Smooth muscle cell (in vitro differentiated cells): ENCODE data around the gene CHST5. TPM values are rescaled to one million over a fixed set of nuclear protein-coding genes. Genes with fewer than 3 reads are reported as not detected.

Source experiments
- DNase-seq: peaks from one replicate; lab custom pipeline; 2025; ENCODE audit not compliant: unreplicated experiment; lab: John Stamatoyannopoulos, UW
- H2AFZ ChIP-seq: fragments of 200-600 bp; sonication (generic); 2 replicates; pipeline ENCODE4 v1.6.0; 2016; ENCODE audit warnings: antibody characterized with exemption, low read depth, mild to moderate bottlenecking
- H3F3A ChIP-seq: fragments of 200-600 bp; sonication (generic); 2 replicates; pipeline ENCODE4 v1.6.0; 2017; ENCODE audit warnings: antibody characterized with exemption, low read depth
- H3K27ac ChIP-seq: fragments of 200-600 bp; sonication (generic); 2 replicates; pipeline ENCODE4 v1.5.1; 2016; ENCODE audit warnings: low read depth, mild to moderate bottlenecking
- H3K27me3 ChIP-seq: fragments of 200-600 bp; sonication (generic); 2 replicates; pipeline ENCODE4 v1.6.1; 2016; ENCODE audit warnings: low read depth, mild to moderate bottlenecking
- H3K36me3 ChIP-seq: fragments of 200-600 bp; sonication (generic); 2 replicates; pipeline ENCODE4 v1.5.1; 2016; ENCODE audit warnings: low read depth
- H3K4me1 ChIP-seq: fragments of 200-600 bp; sonication (generic); 2 replicates; pipeline ENCODE4 v1.5.1; 2016; ENCODE audit warnings: low read depth
- H3K4me2 ChIP-seq: fragments of 200-600 bp; sonication (generic); 2 replicates; pipeline ENCODE4 v1.6.0; 2016; ENCODE audit warnings: mild to moderate bottlenecking
- H3K4me3 ChIP-seq: fragments of 200-600 bp; sonication (generic); 2 replicates; pipeline ENCODE4 v1.5.1; 2016; ENCODE audit warnings: mild to moderate bottlenecking
- H3K79me2 ChIP-seq: fragments of 200-600 bp; sonication (generic); 2 replicates; pipeline ENCODE4 v1.6.0; 2016; ENCODE audit warnings: low read depth, mild to moderate bottlenecking
- H3K9ac ChIP-seq: fragments of 200-600 bp; sonication (generic); 2 replicates; pipeline ENCODE4 v1.6.0; 2016; ENCODE audit warnings: low read depth
- H3K9me3 ChIP-seq: fragments of 200-600 bp; sonication (generic); replicated peaks from 2 replicates; pipeline ENCODE4 v1.5.1; 2016; ENCODE audit warnings: low read depth
- H4K20me1 ChIP-seq: fragments of 200-600 bp; sonication (generic); 2 replicates; pipeline ENCODE4 v1.6.0; 2016; ENCODE audit warnings: low read depth
- CTCF ChIP-seq: fragments of 200-600 bp; sonication (generic); IDR thresholded peaks from 2 replicates; pipeline ENCODE4 v1.5.1; 2017; ENCODE audit warnings: borderline replicate concordance, mild to moderate bottlenecking, antibody characterized with exemption; ENCODE audit not compliant: insufficient read depth, poor library complexity, severe bottlenecking
- WGBS: methylation state at CpG from one replicate; pipeline ENCODE4 v1.1.7; 2016; ENCODE audit warnings: low lambda C conversion rate; 5-methylcytosine and 5-hydroxymethylcytosine counted together
- polyA plus RNA-seq: library from polyadenylated mRNA; unstranded; fragments of >200 nt; fragmentation: Nextera tagmentation; extraction: Ambion mirVana; gene quantifications from 2 replicates; pipeline ENCODE4 v1.2.1, GENCODE V29; 2016
- total RNA-seq: library from RNA; depleted of rRNA; stranded (reverse); fragments of >200 nt; gene quantifications from 2 replicates; pipeline ENCODE4 v1.2.3, GENCODE V29; 2014

Gene CHST5
- total and polyA plus RNA-seq, 2 experiments from 2014 or later: not detected

- Histone ChIP-seq H2AFZ (no peak overlapping the region), H3K27ac (no peak overlapping the region), H3K79me2 (no peaks in the 10 kb centered on the region), H3K4me2 (no peak overlapping the region), H3K4me3 (no peak overlapping the region), H3F3A (no peaks in the 10 kb centered on the region), H3K9ac (no peak overlapping the region), H3K9me3 (no peaks in the 10 kb centered on the region), H3K27me3 (no peaks in the 10 kb centered on the region), H4K20me1 (no peaks in the 10 kb centered on the region), H3K36me3 (no peaks in the 10 kb centered on the region), H3K4me1 (no peaks in the 10 kb centered on the region)
- no peak for DNase-seq
- WGBS: 76% methylated on average over 2 of the region's 2 CpGs
- TF ChIP-seq CTCF: no peak
Observed at GRCh38 chr16:75486676-75487313, 49.1 kb downstream of the CHST5 start.

- Histone ChIP-seq H3K4me3 (no peak overlapping the region), H3K4me2 (no peak overlapping the region), H3F3A (no peaks in the 10 kb centered on the region), H3K79me2 (no peaks in the 10 kb centered on the region), H3K9ac (no peak overlapping the region), H2AFZ (no peak overlapping the region), H4K20me1 (no peaks in the 10 kb centered on the region), H3K27ac (no peak overlapping the region), H3K9me3 (no peaks in the 10 kb centered on the region), H3K4me1 (no peaks in the 10 kb centered on the region), H3K36me3 (no peaks in the 10 kb centered on the region), H3K27me3 (no peaks in the 10 kb centered on the region)
- WGBS: 77% methylated on average over 9 of the region's 9 CpGs
- TF ChIP-seq CTCF: no peak
- DNase-seq: no peak
Observed at GRCh38 chr16:75486014-75486675, 49.8 kb downstream of the CHST5 start.

- no peak overlapping the region for H2AFZ ChIP-seq
- no peak overlapping the region for H3K4me3 ChIP-seq
- no peaks in the 10 kb centered on the region for H3K79me2 ChIP-seq
- no peaks in the 10 kb centered on the region for H4K20me1 ChIP-seq
- DNase-seq: no peak
- no peaks in the 10 kb centered on the region for H3K9me3 ChIP-seq
- H3K36me3 ChIP-seq: no peaks in the 10 kb centered on the region
- no peak overlapping the region for H3K9ac ChIP-seq
- H3K27me3 ChIP-seq: no peaks in the 10 kb centered on the region
- no peaks in the 10 kb centered on the region for H3K4me1 ChIP-seq
- no peaks in the 10 kb centered on the region for H3F3A ChIP-seq
- TF ChIP-seq CTCF: no peak
- H3K4me2 ChIP-seq: no peak overlapping the region
- WGBS: 88% methylated on average over 7 of the region's 7 CpGs
- no peak overlapping the region for H3K27ac ChIP-seq
Observed at GRCh38 chr16:75485230-75486013, 50.5 kb downstream of the CHST5 start.
